Parathyroid adenoma (tissue), 2 donors: ENCODE results near the gene RBM22.

ENCODE experiments used
- H2AFZ ChIP-seq: fragments of 300-600 bp; sonication (generic); one replicate; pipeline ENCODE4 v1.7.0; 2017; ENCODE audit warnings: antibody characterized with exemption, mild to moderate bottlenecking
- H3K27ac ChIP-seq: fragments of 300-600 bp; sonication (generic); one replicate; pipeline ENCODE4 v1.7.0; 2017
- H3K27me3 ChIP-seq: fragments of 300-600 bp; sonication (generic); one replicate; pipeline ENCODE4 v1.7.0; 2017; ENCODE audit warnings: low read length; ENCODE audit not compliant: control insufficient read depth, insufficient read depth
- H3K36me3 ChIP-seq: fragments of 300-600 bp; sonication (generic); one replicate; pipeline ENCODE4 v1.7.0; 2017; ENCODE audit warnings: low read length; ENCODE audit not compliant: control insufficient read depth, insufficient read depth
- H3K4me1 ChIP-seq: fragments of 300-600 bp; sonication (generic); one replicate; pipeline ENCODE4 v1.7.0; 2017; ENCODE audit warnings: control low read depth
- H3K4me2 ChIP-seq: fragments of 300-600 bp; sonication (generic); one replicate; pipeline ENCODE4 v1.7.0; 2017; ENCODE audit warnings: low read length
- H3K4me3 ChIP-seq: fragments of 300-600 bp; sonication (generic); one replicate; pipeline ENCODE4 v1.7.0; 2017; ENCODE audit warnings: low read depth, low read length
- H3K79me2 ChIP-seq: fragments of 300-600 bp; sonication (generic); one replicate; pipeline ENCODE4 v1.7.0; 2017; ENCODE audit warnings: control low read depth
- H3K9ac ChIP-seq: fragments of 300-600 bp; sonication (generic); one replicate; pipeline ENCODE4 v1.7.0; 2017; ENCODE audit warnings: mild to moderate bottlenecking
- H3K9me3 ChIP-seq: fragments of 300-600 bp; sonication (generic); one replicate; pipeline ENCODE4 v1.7.0; 2017; ENCODE audit warnings: low read length; ENCODE audit not compliant: control insufficient read depth
- CTCF ChIP-seq: fragments of 300-600 bp; sonication (generic); IDR thresholded peaks from one replicate; pipeline ENCODE4 v1.7.0; 2017; ENCODE audit warnings: antibody characterized with exemption, mild to moderate bottlenecking
- donor health status: primary hyperparathyroidism.

The RBM22 gene

GRCh38 chr5:150655221-150655620, 45.6 kb downstream of the RBM22 start:
- peaks cover 9% of the 10 kb centered on the region for H3K4me1 ChIP-seq
- H3K27ac ChIP-seq = no peak overlapping the region
- no peak overlapping the region for H3K9ac ChIP-seq
- H2AFZ ChIP-seq = no peak overlapping the region
- H3K4me2 ChIP-seq = no peak overlapping the region
- no peaks in the 10 kb centered on the region for H3K27me3 ChIP-seq
- H3K9me3 ChIP-seq = no peaks in the 10 kb centered on the region
- H3K4me3 ChIP-seq = no peak overlapping the region
- H3K79me2 ChIP-seq = peaks cover 2% of the 10 kb centered on the region
- H3K36me3 ChIP-seq = no peaks in the 10 kb centered on the region
- TF ChIP-seq CTCF = no peak

- H3K27ac ChIP-seq = no peak overlapping the region
- no peak for TF ChIP-seq CTCF
- H3K27me3 ChIP-seq = no peaks in the 10 kb centered on the region
- H3K4me1 ChIP-seq = peaks cover 9% of the 10 kb centered on the region
- H3K36me3 ChIP-seq = no peaks in the 10 kb centered on the region
- no peak overlapping the region for H2AFZ ChIP-seq
- H3K4me2 ChIP-seq = no peak overlapping the region
- H3K4me3 ChIP-seq = no peak overlapping the region
- peaks cover 5% of the 10 kb centered on the region for H3K79me2 ChIP-seq
- no peaks in the 10 kb centered on the region for H3K9me3 ChIP-seq
- H3K9ac ChIP-seq = no peak overlapping the region
Measured at GRCh38 chr5:150653762-150654556, 46.9 kb downstream of the RBM22 start.

- Histone ChIP-seq H3K4me3 (no peak overlapping the region), H3K36me3 (no peaks in the 10 kb centered on the region), H3K27ac (no peak overlapping the region), H3K4me1 (peaks cover 9% of the 10 kb centered on the region), H3K4me2 (no peak overlapping the region), H3K9ac (no peak overlapping the region), H3K9me3 (no peaks in the 10 kb centered on the region), H3K27me3 (no peaks in the 10 kb centered on the region), H2AFZ (no peak overlapping the region), H3K79me2 (peaks cover 5% of the 10 kb centered on the region)
- no peak for TF ChIP-seq CTCF
Measured at GRCh38 chr5:150653145-150653761, 47.6 kb downstream of the RBM22 start.

GRCh38 chr5:150651924-150652671, 48.8 kb downstream of the RBM22 start:
- peaks cover under 1% of the 10 kb centered on the region for H3K4me1 ChIP-seq
- H3K9ac ChIP-seq = no peak overlapping the region
- H2AFZ ChIP-seq = no peak overlapping the region
- no peak overlapping the region for H3K27ac ChIP-seq
- H3K4me2 ChIP-seq = no peak overlapping the region
- no peaks in the 10 kb centered on the region for H3K9me3 ChIP-seq
- peaks cover 5% of the 10 kb centered on the region for H3K79me2 ChIP-seq
- TF ChIP-seq CTCF = no peak
- no peak overlapping the region for H3K4me3 ChIP-seq
- H3K36me3 ChIP-seq = no peaks in the 10 kb centered on the region
- H3K27me3 ChIP-seq = no peaks in the 10 kb centered on the region
